H1 (cell line): ENCODE measurements around the gene BACE2. TPM values are rescaled to one million over a fixed set of nuclear protein-coding genes. Genes with fewer than 3 reads are reported as not detected.

Experiments
- CTCF ChIA-PET: fragments of 300-600 bp; sonication (Branson Sonifier 250); formaldehyde crosslinking; loops from one replicate; lab custom pipeline; 2021; ENCODE audit not compliant: partially characterized antibody; lab: Charles Lee
- POLR2A ChIA-PET: fragments of 300-600 bp; sonication (Branson Sonifier 250); formaldehyde crosslinking; loops from one replicate; lab custom pipeline; 2021; ENCODE audit warnings: inconsistent platforms; ENCODE audit not compliant: partially characterized antibody; lab: Charles Lee
- DNase-seq, 2 experiments: peaks; one replicate each; pipeline versions ENCODE4 v3.0.0 to v3.0.0-alpha.2; 2010 to 2022; ENCODE audit warnings: low spot score in 2 of 2, low read depth in 1 of 2, mixed read lengths in 1 of 2
- FAIRE-seq: peaks from 2 replicates; lab custom pipeline; 2011; peaks lifted over from hg19 to GRCh38; lab: Jason Lieb, UNC
- H2AFZ ChIP-seq: 2 replicates; pipeline ENCODE4 v1.8.1; 2012; ENCODE audit warnings: low read length, inconsistent platforms
- H2AK5ac ChIP-seq: 2 replicates; pipeline ENCODE4 v1.6.1; 2013; ENCODE audit warnings: low read depth, low read length
- H2BK120ac ChIP-seq: replicated peaks from 2 replicates; pipeline ENCODE3; 2013; ENCODE audit warnings: low read depth, low read length, inconsistent platforms
- H2BK12ac ChIP-seq: 2 replicates; pipeline ENCODE4 v1.6.1; 2013; ENCODE audit warnings: low read depth, low read length
- H2BK15ac ChIP-seq: 2 replicates; pipeline ENCODE4 v1.6.1; 2013; ENCODE audit warnings: low read length
- H2BK20ac ChIP-seq: 2 replicates; pipeline ENCODE4 v1.6.1; 2013; ENCODE audit warnings: low read length
- H2BK5ac ChIP-seq: 2 replicates; pipeline ENCODE4 v1.6.1; 2013; ENCODE audit warnings: low read depth, low read length
- H3K14ac ChIP-seq: 2 replicates; pipeline ENCODE4 v1.6.1; 2013; ENCODE audit warnings: inconsistent platforms; ENCODE audit not compliant: insufficient read length
- H3K18ac ChIP-seq: 2 replicates; pipeline ENCODE4 v1.6.1; 2013; ENCODE audit warnings: low read length; ENCODE audit errors: extremely low read depth
- H3K23ac ChIP-seq: 2 replicates; pipeline ENCODE4 v1.6.1; 2013; ENCODE audit warnings: inconsistent platforms; ENCODE audit not compliant: insufficient read length
- H3K23me2 ChIP-seq: 2 replicates; pipeline ENCODE4 v1.6.1; 2013; ENCODE audit warnings: low read depth, low read length
- H3K27ac ChIP-seq: 2 replicates; pipeline ENCODE4 v1.6.1; 2011; ENCODE audit warnings: low read depth, low read length, inconsistent platforms
- H3K27me3 ChIP-seq, 4 experiments: replicated peaks in 1 of 4; 1 replicate in 1 of 4; 2 replicates in 3 of 4; pipeline versions ENCODE4 v1.6.1 to v1.8.1; 2011 to 2013; ENCODE audit warnings: low read length in 3 of 4, mild to moderate bottlenecking in 3 of 4, inconsistent platforms in 2 of 4, mixed read lengths in 2 of 4, moderate library complexity in 1 of 4; ENCODE audit not compliant: control insufficient read depth in 3 of 4, insufficient read depth in 3 of 4; ENCODE audit errors: extremely low read depth in 1 of 4
- H3K36me3 ChIP-seq, 4 experiments: 2 replicates each; pipeline versions ENCODE4 v1.6.1 to v1.8.1; 2011 to 2013; ENCODE audit warnings: mild to moderate bottlenecking in 4 of 4, low read length in 3 of 4, moderate library complexity in 2 of 4, control low read depth in 1 of 4, inconsistent platforms in 1 of 4; ENCODE audit not compliant: insufficient read depth in 4 of 4, control insufficient read depth in 2 of 4
- H3K4ac ChIP-seq: replicated peaks from 2 replicates; pipeline ENCODE3; 2013; ENCODE audit warnings: low read length, low read depth, mixed read lengths, inconsistent platforms; ENCODE audit not compliant: insufficient read length
- H3K4me1 ChIP-seq, 4 experiments: replicated peaks in 1 of 4; 1 replicate in 1 of 4; 2 replicates in 3 of 4; pipeline versions ENCODE4 v1.6.1 to v1.8.1; 2011 to 2013; ENCODE audit warnings: low read length in 3 of 4, inconsistent platforms in 2 of 4, mixed read lengths in 1 of 4; ENCODE audit not compliant: insufficient read depth in 4 of 4, control insufficient read depth in 3 of 4
- H3K4me2 ChIP-seq, 2 experiments: 2 replicates each; pipeline versions ENCODE4 v1.6.1 to v1.8.1; 2011 to 2013; ENCODE audit warnings: low read depth in 2 of 2, low read length in 2 of 2, control low read depth in 1 of 2, inconsistent platforms in 1 of 2, mild to moderate bottlenecking in 1 of 2; ENCODE audit not compliant: insufficient read depth in 1 of 2
- H3K4me3 ChIP-seq, 4 experiments: fragments of 200-600, 300-600 bp in 1 of 4; sonication (generic), shearing (Covaris generic), sonication (Bioruptor Twin) in 1 of 4; 2 replicates each; pipeline versions ENCODE4 v1.5.1 to v1.8.1; 2011 to 2016; ENCODE audit warnings: low read length in 4 of 4, low read depth in 3 of 4, control low read depth in 2 of 4, inconsistent platforms in 2 of 4, mild to moderate bottlenecking in 2 of 4, mixed read lengths in 1 of 4, moderate library complexity in 1 of 4; ENCODE audit not compliant: insufficient read depth in 2 of 4; ENCODE audit errors: extremely low read depth in 1 of 4
- H3K56ac ChIP-seq: replicated peaks from 2 replicates; pipeline ENCODE3; 2013; ENCODE audit warnings: low read depth, mild to moderate bottlenecking, mixed read lengths, low read length, inconsistent platforms; ENCODE audit not compliant: insufficient read length
- H3K79me1 ChIP-seq: 2 replicates; pipeline ENCODE4 v1.6.1; 2013; ENCODE audit warnings: low read depth, low read length, control low read depth
- H3K79me2 ChIP-seq, 2 experiments: 2 replicates each; pipeline versions ENCODE4 v1.6.1 to v1.8.1; 2012 to 2013; ENCODE audit warnings: low read length in 2 of 2, mild to moderate bottlenecking in 2 of 2, inconsistent platforms in 1 of 2; ENCODE audit not compliant: insufficient read depth in 2 of 2, control insufficient read depth in 1 of 2
- H3K9ac ChIP-seq, 4 experiments: replicated peaks in 1 of 4; 1 replicate in 1 of 4; 2 replicates in 3 of 4; pipeline versions ENCODE4 v1.6.1 to v1.8.1; 2011 to 2013; ENCODE audit warnings: low read depth in 3 of 4, low read length in 3 of 4, control low read depth in 2 of 4, mild to moderate bottlenecking in 2 of 4, moderate library complexity in 2 of 4, inconsistent platforms in 1 of 4; ENCODE audit errors: extremely low read depth in 1 of 4
- H3K9me3 ChIP-seq, 2 experiments: 2 replicates each; pipeline versions ENCODE4 v1.6.1 to v1.8.1; 2012 to 2013; ENCODE audit warnings: mild to moderate bottlenecking in 2 of 2, moderate library complexity in 2 of 2, control low read depth in 1 of 2, inconsistent platforms in 1 of 2, low read depth in 1 of 2, low read length in 1 of 2, mixed read lengths in 1 of 2; ENCODE audit not compliant: insufficient read depth in 2 of 2
- H4K20me1 ChIP-seq, 2 experiments: replicated peaks in 1 of 2; 2 replicates each; pipeline versions ENCODE3 to v1.8.1; 2011 to 2013; ENCODE audit warnings: inconsistent platforms in 2 of 2, low read length in 2 of 2, mild to moderate bottlenecking in 1 of 2; ENCODE audit not compliant: insufficient read depth in 2 of 2, control insufficient read depth in 1 of 2
- H4K5ac ChIP-seq: 2 replicates; pipeline ENCODE4 v1.6.1; 2013; ENCODE audit warnings: low read length, low read depth, mixed read lengths, inconsistent platforms; ENCODE audit not compliant: insufficient read length
- H4K8ac ChIP-seq: 2 replicates; pipeline ENCODE4 v1.8.0; 2013; ENCODE audit warnings: mild to moderate bottlenecking, moderate library complexity, low read length, inconsistent platforms; ENCODE audit not compliant: insufficient read depth; ENCODE audit errors: extremely low read depth
- H4K91ac ChIP-seq: replicated peaks from 2 replicates; pipeline ENCODE3; 2013; ENCODE audit warnings: low read length, mixed read lengths, inconsistent platforms; ENCODE audit not compliant: insufficient read length
- PHF8 ChIP-seq: fragments of 200-600 bp; sonication (generic); conservative IDR thresholded peaks from 2 replicates; pipeline ENCODE4 v1.7.1; 2012; ENCODE audit warnings: low read depth, mild to moderate bottlenecking, inconsistent platforms, low read length, moderate library complexity
- POLR2AphosphoS5 ChIP-seq: IDR thresholded peaks from 2 replicates; pipeline ENCODE4 v1.6.1; 2011; ENCODE audit warnings: low read depth, low read length
- RBBP5 ChIP-seq: IDR thresholded peaks from 2 replicates; pipeline ENCODE4 v1.7.1; 2012; ENCODE audit warnings: low read depth, mild to moderate bottlenecking, inconsistent platforms, low read length, moderate library complexity, borderline replicate concordance
- TCF12 ChIP-seq: IDR thresholded peaks from 2 replicates; pipeline ENCODE4 v1.6.1; 2011; ENCODE audit warnings: low read depth, mild to moderate bottlenecking, low read length
- WGBS, 2 experiments: shearing (Covaris generic) in 1 of 2; methylation state at CpG; one replicate each; pipeline versions ENCODE4 v1.1.6 to v1.1.7; 2013 to 2015; ENCODE audit warnings: low lambda C conversion rate in 2 of 2, mixed read lengths in 2 of 2, inconsistent platforms in 1 of 2, low coverage in 1 of 2, missing lambda C conversion rate in 1 of 2; ENCODE audit not compliant: insufficient replicate concordance in 2 of 2, insufficient coverage in 1 of 2, insufficient read length in 1 of 2; ENCODE audit errors: extremely low coverage in 1 of 2, missing lambda C conversion rate in 1 of 2; 5-methylcytosine and 5-hydroxymethylcytosine counted together
- polyA plus RNA-seq, 7 experiments: library from polyadenylated mRNA; depleted of rRNA in 3 of 7; stranded (reverse) in 5 of 7; unstranded in 2 of 7; fragments of >200 nt in 5 of 7; fragments of 200-250 nt in 2 of 7; gene quantifications; 1 replicate in 5 of 7; 2 replicates in 1 of 7; 4 replicates in 1 of 7; pipeline versions ENCODE4 v1.2.1 to v1.2.3, GENCODE V29; 2011 to 2013; ENCODE audit warnings: missing spikeins in 2 of 7, mixed read lengths in 2 of 7
- total RNA-seq: library from RNA; stranded (reverse); fragmentation: NEBNext Ultra II Directional; extraction: Animal tissue kit (Norgen Biotek cat#: 25700); gene quantifications from 2 replicates; pipeline ENCODE4 v1.2.1, GENCODE V29; 2021

The BACE2 gene
- total and polyA plus RNA-seq, 2 of the 8 experiments (the other 6 are each of a cell fraction or from before 2014, with no cell fraction given): 8.1 to 10.9 TPM

GRCh38 chr21:41170859-41171609, 3.1 kb downstream of the BACE2 start:
- no peaks in the 10 kb centered on the region for H3K9me3 ChIP-seq
- H2AK5ac ChIP-seq: no peak overlapping the region
- no peak overlapping the region for H3K4me2 ChIP-seq
- CTCF ChIA-PET: interaction anchor here (0.6 to 7.0 kb wide), 29 partner anchors 12 to 357 kb away, joined by 3 to 81 read pairs (median 3); no protein-coding TSS in a partner anchor
- H3K4me1 ChIP-seq: peaks cover 0 to 7% (median 4%) of the 10 kb centered on the region in 4 experiments; a peak in 4 of 7 replicates
- H3K36me3 ChIP-seq: no peaks in the 10 kb centered on the region
- DNase-seq: no peak
- H3K18ac ChIP-seq: no peak overlapping the region
- no peak overlapping the region for H4K5ac ChIP-seq
- H2AFZ ChIP-seq: no peak overlapping the region
- H3K79me2 ChIP-seq: no peaks in the 10 kb centered on the region
- H3K27ac ChIP-seq: no peak overlapping the region
- H3K56ac ChIP-seq: no peak overlapping the region
- FAIRE-seq: no peak
- TF ChIP-seq POLR2AphosphoS5: no peak
- TF ChIP-seq RBBP5: no peak
- no peak for TF ChIP-seq PHF8
- TF ChIP-seq TCF12: no peak
- no peak overlapping the region for H2BK20ac ChIP-seq
- no peak overlapping the region; the same call in 1 of the 2 replicates for H4K8ac ChIP-seq
- POLR2A ChIA-PET: no interaction called here
- peaks cover 0 to 4% of the 10 kb centered on the region in 2 experiments for H4K20me1 ChIP-seq
- H4K91ac ChIP-seq: no peak overlapping the region
- 0 out of 2 replicates have a peak overlapping the region, but pooled peaks have one; percentile 17 for H2BK12ac ChIP-seq
- H3K4ac ChIP-seq: peak overlapping the region; percentile 14
- H2BK15ac ChIP-seq: no peak overlapping the region
- H3K14ac ChIP-seq: no peak overlapping the region
- H3K23ac ChIP-seq: no peak overlapping the region
- 80% methylated on average over 15 of the region's 15 CpGs; no CpG with 5 or more reads in 1 of the 2 experiments for WGBS, 2 experiments
- H3K23me2 ChIP-seq: peaks cover 12% of the 10 kb centered on the region; the same call in 1 of the 2 replicates
- H3K9ac ChIP-seq: no peak overlapping the region
- no peak overlapping the region for H2BK120ac ChIP-seq
- H3K27me3 ChIP-seq: peaks cover 0 to 31% (median 21%) of the 10 kb centered on the region in 4 experiments; a peak in 6 of 7 replicates
- no peak overlapping the region for H3K4me3 ChIP-seq
- no peak overlapping the region for H2BK5ac ChIP-seq
- no peaks in the 10 kb centered on the region for H3K79me1 ChIP-seq
